CD4-positive, alpha-beta T cell (primary cell): ENCODE results near the gene DNAJC7. TPM values are rescaled to one million over a fixed set of nuclear protein-coding genes. Genes with fewer than 3 reads are reported as not detected.

Experiments used
- ATAC-seq: fragments of 200-7000 bp; cut with Tn5 transposase; one replicate; pipeline ENCODE4 v1.10.0; 2022; ENCODE audit warnings: mild to moderate bottlenecking; ENCODE audit not compliant: poor library complexity
- CTCF ChIA-PET: fragments of 350-600 bp; sonication (Branson Sonifier 250); formaldehyde crosslinking; loops from one replicate; lab custom pipeline; 2021; ENCODE audit warnings: antibody characterized with exemption, inconsistent platforms; lab: Charles Lee
- POLR2A ChIA-PET: fragments of 350-600 bp; sonication (Branson Sonifier 250); formaldehyde crosslinking; loops from one replicate; lab custom pipeline; 2021; ENCODE audit warnings: antibody characterized with exemption, inconsistent platforms; lab: Charles Lee
- DNase-seq, 14 experiments: peaks; one replicate each; pipeline ENCODE4 v3.0.0-alpha.2; 2013 to 2020; ENCODE audit warnings: mixed read lengths in 2 of 14
- H3K27ac ChIP-seq, 2 donors: one replicate each; pipeline versions ENCODE4 v1.5.1 to v1.7.0; 2013; ENCODE audit warnings: low read length in 2 of 2, low read depth in 1 of 2, mild to moderate bottlenecking in 1 of 2
- H3K27me3 ChIP-seq, 2 experiments: 1 replicate in 1 of 2; 2 replicates in 1 of 2; pipeline versions ENCODE4 v1.6.1 to v1.7.0; 2013; ENCODE audit warnings: low read length in 2 of 2, control low read depth in 1 of 2, mild to moderate bottlenecking in 1 of 2, moderate library complexity in 1 of 2; ENCODE audit not compliant: insufficient read depth in 2 of 2, control insufficient read depth in 1 of 2
- H3K36me3 ChIP-seq: one replicate; pipeline ENCODE4 v1.6.1; 2013; ENCODE audit warnings: low read length, control low read depth; ENCODE audit not compliant: insufficient read depth
- H3K4me1 ChIP-seq: one replicate; pipeline ENCODE4 v1.6.1; 2013; ENCODE audit warnings: low read length, control low read depth; ENCODE audit not compliant: insufficient read depth
- H3K4me3 ChIP-seq: one replicate; pipeline ENCODE4 v1.5.1; 2013; ENCODE audit warnings: mild to moderate bottlenecking, low read length, moderate library complexity
- H3K9me3 ChIP-seq, 2 experiments: 1 replicate in 1 of 2; 2 replicates in 1 of 2; pipeline versions ENCODE4 v1.6.1 to v1.7.0; 2013; ENCODE audit warnings: low read length in 2 of 2, mild to moderate bottlenecking in 2 of 2, control low read depth in 1 of 2, moderate library complexity in 1 of 2; ENCODE audit not compliant: control insufficient read depth in 1 of 2, insufficient read depth in 1 of 2
- H3K27ac Mint-ChIP-seq: one replicate; pipeline ENCODE4 v1.8.0; 2020; ENCODE audit warnings: mixed read lengths
- H3K27me3 Mint-ChIP-seq: one replicate; pipeline ENCODE4 v1.8.0; 2021; ENCODE audit warnings: mixed read lengths
- H3K36me3 Mint-ChIP-seq: one replicate; pipeline ENCODE4 v1.8.0; 2021; ENCODE audit warnings: low read depth, mixed read lengths
- H3K4me1 Mint-ChIP-seq: one replicate; pipeline ENCODE4 v1.8.0; 2021; ENCODE audit warnings: low read depth, mixed read lengths
- H3K4me3 Mint-ChIP-seq: one replicate; pipeline ENCODE4 v1.8.0; 2020; ENCODE audit warnings: mild to moderate bottlenecking, mixed read lengths
- H3K9me3 Mint-ChIP-seq: one replicate; pipeline ENCODE4 v1.8.0; 2020; ENCODE audit warnings: mixed read lengths
- intact Hi-C, 2 experiments: fragments of 100-400 bp; cut with DNase I in 1 of 2; cut with micrococcal nuclease in 1 of 2; formaldehyde crosslinking; loops; one replicate each; pipeline versions ENCODE4 v1.15.1 to v1.9.0; 2023 to 2025; cut with DNase I, micrococcal nuclease
- total RNA-seq, 174 experiments: library from RNA in 2 of 174; stranded (reverse) in 2 of 174; gene quantifications; one replicate each; pipeline ENCODE4 v1.2.3 and lab custom pipeline; 2021 to 2026
- TF ChIP-seq, protein P1 (sequence below): fragments of 200-600 bp; IDR thresholded peaks from one replicate; pipeline ENCODE4 v1.8.0; 2022; ENCODE audit warnings: antibody characterized with exemption, mild to moderate bottlenecking

DNAJC7 gene
- total RNA-seq, 2 experiments from 2014 or later, result 117 to 140 TPM

DNA sequence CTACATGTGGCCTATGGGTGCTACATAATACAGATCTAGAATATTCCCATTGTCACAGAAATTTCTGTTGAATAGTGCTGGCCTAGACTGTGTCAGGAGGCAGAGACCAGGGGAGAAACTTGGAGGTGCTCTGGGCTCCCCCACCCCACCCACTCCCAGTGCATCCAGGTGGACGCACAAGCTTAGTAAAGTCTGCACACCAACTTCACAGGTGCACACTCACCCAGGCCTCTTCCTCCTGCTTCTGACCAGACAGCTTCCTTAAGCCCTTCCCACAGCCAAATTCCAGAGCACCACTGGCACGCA, 58.3 kb downstream of the DNAJC7 start:
- POLR2A ChIA-PET, result interaction anchor here (1.5 kb wide), 1 partner anchor 154 kb away, joined by 4 read pairs; the partner anchor contains the start of gene DHX58
- H3K4me1 Mint-ChIP-seq, result no peaks in the 10 kb centered on the region

DNA sequence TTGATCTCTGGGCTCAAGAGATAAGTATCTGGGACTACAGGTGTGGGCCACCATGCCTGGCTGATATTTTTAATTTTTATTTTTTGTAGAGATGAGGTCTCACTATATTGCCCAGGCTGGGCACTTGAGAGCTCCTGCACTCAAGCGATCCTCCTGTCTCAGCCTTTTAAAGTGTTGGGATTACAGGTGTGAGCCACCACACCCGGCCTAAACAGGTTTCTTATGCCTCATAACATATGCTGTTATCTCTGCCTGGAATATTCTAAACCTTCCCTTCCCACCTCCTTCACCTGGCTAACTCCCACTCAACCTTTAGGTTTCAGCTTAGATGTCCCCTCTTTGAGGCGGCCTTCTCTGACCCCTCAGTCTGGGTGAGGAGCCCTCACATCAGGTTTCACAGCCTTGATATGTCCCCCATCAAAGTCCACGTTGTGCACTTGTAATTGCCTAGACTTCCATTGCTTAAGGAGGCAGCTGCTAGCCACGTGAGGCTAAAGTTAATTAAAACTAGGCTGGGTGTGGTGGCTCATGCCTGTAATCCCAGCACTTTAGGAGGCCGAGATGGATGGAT, 59.3 kb downstream of the DNAJC7 start:
- Histone ChIP-seq H3K27ac (no peak overlapping the region), H3K36me3 (no peaks in the 10 kb centered on the region), H3K9me3 (no peaks in the 10 kb centered on the region), H3K27me3 (no peaks in the 10 kb centered on the region), H3K4me3 (no peak overlapping the region), H3K4me1 (peaks cover 3% of the 10 kb centered on the region)
- DNase-seq (no peak), ATAC-seq (no peak)
- H3K9me3 Mint-ChIP-seq, result no peaks in the 10 kb centered on the region
- intact Hi-C loops, result no loop called here
- no peaks in the 10 kb centered on the region for H3K27me3 Mint-ChIP-seq
- TF ChIP-seq, protein P1, sequence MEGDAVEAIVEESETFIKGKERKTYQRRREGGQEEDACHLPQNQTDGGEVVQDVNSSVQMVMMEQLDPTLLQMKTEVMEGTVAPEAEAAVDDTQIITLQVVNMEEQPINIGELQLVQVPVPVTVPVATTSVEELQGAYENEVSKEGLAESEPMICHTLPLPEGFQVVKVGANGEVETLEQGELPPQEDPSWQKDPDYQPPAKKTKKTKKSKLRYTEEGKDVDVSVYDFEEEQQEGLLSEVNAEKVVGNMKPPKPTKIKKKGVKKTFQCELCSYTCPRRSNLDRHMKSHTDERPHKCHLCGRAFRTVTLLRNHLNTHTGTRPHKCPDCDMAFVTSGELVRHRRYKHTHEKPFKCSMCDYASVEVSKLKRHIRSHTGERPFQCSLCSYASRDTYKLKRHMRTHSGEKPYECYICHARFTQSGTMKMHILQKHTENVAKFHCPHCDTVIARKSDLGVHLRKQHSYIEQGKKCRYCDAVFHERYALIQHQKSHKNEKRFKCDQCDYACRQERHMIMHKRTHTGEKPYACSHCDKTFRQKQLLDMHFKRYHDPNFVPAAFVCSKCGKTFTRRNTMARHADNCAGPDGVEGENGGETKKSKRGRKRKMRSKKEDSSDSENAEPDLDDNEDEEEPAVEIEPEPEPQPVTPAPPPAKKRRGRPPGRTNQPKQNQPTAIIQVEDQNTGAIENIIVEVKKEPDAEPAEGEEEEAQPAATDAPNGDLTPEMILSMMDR, result no peak
- H3K27ac Mint-ChIP-seq, result no peak overlapping the region
- no peak overlapping the region for H3K4me3 Mint-ChIP-seq
- H3K36me3 Mint-ChIP-seq, result no peaks in the 10 kb centered on the region
- CTCF ChIA-PET, result no interaction called here
- POLR2A ChIA-PET, result interaction anchor here (1.5 kb wide), 1 partner anchor 155 kb away, joined by 4 read pairs; the partner anchor contains the start of gene DHX58
- H3K4me1 Mint-ChIP-seq, result no peaks in the 10 kb centered on the region

More for the DNA sequence above, 58.3 kb downstream of the DNAJC7 start:
- H3K36me3 Mint-ChIP-seq, result no peaks in the 10 kb centered on the region
- no peak overlapping the region for H3K4me3 Mint-ChIP-seq
- TF ChIP-seq, protein P1, result no peak
- intact Hi-C loops, result no loop called here
- DNase-seq (no peak), ATAC-seq (no peak)
- no peaks in the 10 kb centered on the region for H3K27me3 Mint-ChIP-seq
- Histone ChIP-seq H3K27me3 (no peaks in the 10 kb centered on the region), H3K9me3 (no peaks in the 10 kb centered on the region), H3K27ac (no peak overlapping the region), H3K36me3 (no peaks in the 10 kb centered on the region), H3K4me1 (peaks cover 3% of the 10 kb centered on the region), H3K4me3 (no peak overlapping the region)
- CTCF ChIA-PET, result interaction anchor here (0.8 kb wide), 1 partner anchor 30 kb away, joined by 3 read pairs; no protein-coding TSS in a partner anchor
- no peaks in the 10 kb centered on the region for H3K9me3 Mint-ChIP-seq
- H3K27ac Mint-ChIP-seq, result no peak overlapping the region

DNA sequence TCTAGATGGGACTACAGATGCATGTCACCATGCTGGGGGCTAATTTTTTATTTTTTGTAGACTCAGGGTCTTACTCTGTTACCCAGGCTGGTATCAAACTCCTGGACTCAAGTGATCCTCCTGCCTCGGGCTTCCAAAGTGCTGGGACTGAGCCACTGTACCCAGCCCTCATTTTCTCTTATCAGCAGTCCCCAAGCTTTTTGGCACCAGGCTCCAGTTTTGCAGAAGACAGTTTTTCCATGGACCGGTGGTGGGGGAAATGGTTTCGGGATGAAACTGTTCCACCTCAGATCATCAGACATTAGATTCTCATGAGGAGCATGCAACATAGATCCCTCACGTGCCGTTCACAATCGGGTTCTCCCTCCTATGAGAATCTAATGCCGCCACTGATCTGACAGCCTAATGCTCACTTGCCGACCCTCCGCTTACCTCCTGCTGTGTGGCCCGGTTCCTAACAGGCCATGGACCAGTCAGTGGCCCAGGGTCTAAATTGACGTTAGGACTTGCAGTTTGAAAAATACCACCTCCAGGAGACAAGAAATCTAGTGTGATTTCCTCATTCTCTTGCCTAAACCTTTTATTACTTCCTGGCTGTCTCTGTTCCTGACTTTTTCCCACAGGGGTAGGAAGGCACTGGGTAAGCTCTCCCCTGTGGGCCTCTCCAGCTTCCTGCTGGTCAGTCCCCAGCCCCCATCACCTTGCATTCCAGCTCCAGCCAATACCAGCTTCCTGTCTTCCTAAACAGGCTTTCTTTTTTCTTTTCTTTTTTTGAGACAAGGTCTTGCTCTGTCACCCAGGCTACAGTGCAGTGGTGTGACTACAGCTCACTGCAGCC, 60.0 kb downstream of the DNAJC7 start:
- H3K4me3 Mint-ChIP-seq, result no peak overlapping the region
- no peaks in the 10 kb centered on the region for H3K27me3 Mint-ChIP-seq
- no peak for DNase-seq

More for the DNA sequence above, 60.0 kb downstream of the DNAJC7 start:
- H3K9me3 ChIP-seq, result no peaks in the 10 kb centered on the region
- Mint-ChIP-seq H3K4me1 (no peaks in the 10 kb centered on the region), H3K27ac (no peak overlapping the region), H3K9me3 (no peaks in the 10 kb centered on the region), H3K36me3 (no peaks in the 10 kb centered on the region)
- H3K36me3 ChIP-seq, result no peaks in the 10 kb centered on the region
- TF ChIP-seq, protein P1, result no peak
- intact Hi-C loops, result no loop called here
- no peaks in the 10 kb centered on the region for H3K27me3 ChIP-seq
- no peaks in the 10 kb centered on the region for H3K4me1 ChIP-seq
- no peak overlapping the region for H3K27ac ChIP-seq
- POLR2A ChIA-PET, result no interaction called here
- CTCF ChIA-PET, result no interaction called here
- H3K4me3 ChIP-seq, result no peak overlapping the region
- no peak for ATAC-seq
